ENCODE measurements around the gene TMCO2.

DNA sequence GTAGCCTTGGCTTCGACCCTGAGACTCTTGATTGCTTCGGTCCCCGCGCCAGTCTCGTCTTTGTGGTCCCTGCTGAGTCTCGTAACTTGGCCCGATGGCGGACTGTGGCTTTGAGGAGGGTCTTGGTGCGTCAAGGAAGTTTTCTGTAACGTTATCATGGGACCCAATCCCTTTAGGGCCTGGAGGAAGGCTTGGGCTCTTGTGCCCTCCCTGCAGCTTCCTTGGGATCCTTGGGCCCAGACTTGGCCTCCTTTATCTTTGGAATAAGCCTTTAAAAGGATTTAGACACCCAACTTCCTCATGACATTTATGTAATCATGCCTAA is 10.7 kb downstream of the TMCO2 start:
- TF ChIP-seq CTCF (IDR thresholded peaks at IDR 0.05) (no peak), EZH2 (IDR thresholded peaks at IDR 0.05; ENCODE audit: borderline replicate concordance, insufficient read depth, low read depth, low read length, poor library complexity, severe bottlenecking) (no peak)
